HG03354 (cell line): ENCODE results near the gene LRRC47.

Source experiments
- ATAC-seq: cut with Tn5 transposase; IDR thresholded peaks from one replicate; pipeline ENCODE4 v1.9.1; 2021; ENCODE audit warnings: mild to moderate bottlenecking; ENCODE audit not compliant: unreplicated experiment, poor library complexity, severe bottlenecking

LRRC47 gene

DNA sequence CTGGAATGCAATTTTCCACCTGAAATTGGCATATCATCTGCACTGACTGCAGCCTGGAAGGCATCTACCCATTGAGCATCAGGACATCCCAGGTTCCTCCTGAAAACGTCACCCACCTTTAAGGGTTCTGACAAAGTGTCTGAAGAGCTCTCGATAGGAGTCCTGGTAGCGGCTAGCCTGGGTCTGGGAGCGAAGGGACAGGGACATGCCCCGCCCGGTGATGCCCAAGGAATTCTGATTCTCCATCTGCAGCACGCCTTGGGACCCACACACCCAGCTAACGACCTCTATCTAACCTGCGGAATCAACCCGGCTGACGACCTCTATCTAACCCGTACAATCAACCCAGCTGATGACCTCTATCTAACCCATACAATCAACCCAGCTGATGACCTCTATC is 57.4 kb downstream of the LRRC47 start:
- no peak for ATAC-seq

DNA sequence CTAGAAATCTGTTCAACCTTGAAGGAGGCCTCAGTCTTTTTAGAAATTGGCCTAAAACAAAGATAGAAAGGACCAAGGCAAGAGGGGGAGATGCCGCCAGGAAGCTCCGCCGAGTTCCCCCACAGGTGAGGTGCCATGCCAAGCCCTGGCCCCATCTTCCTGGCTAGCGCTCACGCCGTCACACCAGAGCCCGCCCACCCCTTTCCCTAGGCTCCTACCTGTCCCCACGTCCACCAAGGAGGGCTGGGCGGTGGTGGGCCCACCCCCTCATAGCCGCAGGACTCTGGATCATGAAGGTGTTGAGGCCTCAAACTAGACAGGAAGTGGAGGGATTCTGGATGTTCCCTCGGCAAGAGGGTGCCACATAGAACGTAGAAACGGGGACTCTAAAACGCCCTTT is 59.6 kb downstream of the LRRC47 start:
- no peak for ATAC-seq

DNA sequence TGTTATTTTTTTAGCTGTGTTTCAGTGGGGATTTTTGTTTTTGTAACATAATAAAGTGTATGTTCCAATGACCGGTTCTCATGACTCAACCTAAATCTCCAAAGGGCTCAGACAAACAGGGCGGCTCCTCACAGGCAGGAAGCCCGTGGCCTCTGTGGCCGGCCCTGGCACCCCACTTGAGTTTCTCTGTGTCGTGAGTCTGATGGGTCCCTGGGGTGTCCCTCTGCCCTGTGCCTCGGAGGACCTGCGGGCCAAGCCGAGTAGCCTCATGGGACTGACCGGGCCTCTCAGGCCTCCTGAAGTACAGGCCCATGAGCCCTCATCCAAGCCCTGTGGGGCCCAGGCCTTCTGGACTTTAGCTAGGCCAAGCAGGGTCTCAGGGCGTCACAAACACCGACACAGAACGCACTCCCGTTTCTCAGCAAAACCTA is 60.2 kb downstream of the LRRC47 start:
- ATAC-seq = no peak

- no peak for ATAC-seq
Observed at GRCh38 chr1:3735688-3736087, 60.6 kb downstream of the LRRC47 start.

DNA sequence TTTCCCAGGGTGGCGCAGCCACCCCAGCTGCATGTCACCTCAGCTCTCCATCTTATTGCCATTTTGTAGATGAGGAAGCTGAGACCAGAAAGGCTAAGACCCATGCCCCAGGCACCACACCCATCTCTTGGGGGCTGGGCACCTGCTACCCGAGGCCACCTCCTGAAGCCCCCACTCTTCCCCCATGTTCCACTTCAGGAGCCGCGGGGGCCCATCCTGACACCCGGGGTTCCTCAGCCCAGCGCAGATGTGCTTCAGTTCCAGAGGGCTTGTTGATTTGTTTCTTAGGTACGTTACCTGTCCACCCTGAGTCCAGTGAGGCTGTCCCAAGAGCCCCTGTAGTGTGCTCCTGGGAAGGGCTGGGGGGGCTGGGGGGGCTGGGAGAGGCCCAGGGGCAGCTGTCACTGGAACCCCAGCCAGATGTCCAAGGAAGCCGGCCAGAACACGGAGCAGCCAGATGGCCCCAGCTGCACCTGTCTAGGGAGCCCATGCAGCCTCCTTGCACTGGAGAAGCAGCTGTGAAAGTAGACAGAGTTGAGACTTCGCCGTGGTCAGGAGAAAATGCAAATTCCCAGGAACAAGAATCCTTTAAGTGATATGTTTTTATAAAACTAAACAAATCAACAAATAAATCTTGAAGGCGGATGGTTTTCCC is 61.1 kb downstream of the LRRC47 start:
- no peak for ATAC-seq

DNA sequence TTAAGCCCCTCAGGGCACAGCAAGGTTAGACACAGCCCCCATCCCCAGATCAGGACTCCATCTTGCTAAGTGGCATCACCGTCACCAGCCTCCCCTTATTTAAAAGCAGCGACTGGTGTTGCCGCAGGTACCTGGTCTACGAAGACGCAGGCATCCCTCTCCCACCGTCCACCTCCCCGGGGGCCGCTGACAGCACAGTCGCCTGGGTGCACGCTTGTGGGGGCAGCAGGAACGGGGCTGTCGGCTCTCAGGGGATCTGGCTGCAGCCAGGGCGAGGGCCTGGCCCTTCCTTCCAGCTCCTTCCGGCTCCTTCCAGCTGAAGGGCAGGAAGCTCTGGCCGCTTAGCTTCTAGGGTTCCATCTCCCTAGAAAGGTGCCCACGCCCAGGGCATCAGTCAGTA is 61.7 kb downstream of the LRRC47 start:
- no peak for ATAC-seq

DNA sequence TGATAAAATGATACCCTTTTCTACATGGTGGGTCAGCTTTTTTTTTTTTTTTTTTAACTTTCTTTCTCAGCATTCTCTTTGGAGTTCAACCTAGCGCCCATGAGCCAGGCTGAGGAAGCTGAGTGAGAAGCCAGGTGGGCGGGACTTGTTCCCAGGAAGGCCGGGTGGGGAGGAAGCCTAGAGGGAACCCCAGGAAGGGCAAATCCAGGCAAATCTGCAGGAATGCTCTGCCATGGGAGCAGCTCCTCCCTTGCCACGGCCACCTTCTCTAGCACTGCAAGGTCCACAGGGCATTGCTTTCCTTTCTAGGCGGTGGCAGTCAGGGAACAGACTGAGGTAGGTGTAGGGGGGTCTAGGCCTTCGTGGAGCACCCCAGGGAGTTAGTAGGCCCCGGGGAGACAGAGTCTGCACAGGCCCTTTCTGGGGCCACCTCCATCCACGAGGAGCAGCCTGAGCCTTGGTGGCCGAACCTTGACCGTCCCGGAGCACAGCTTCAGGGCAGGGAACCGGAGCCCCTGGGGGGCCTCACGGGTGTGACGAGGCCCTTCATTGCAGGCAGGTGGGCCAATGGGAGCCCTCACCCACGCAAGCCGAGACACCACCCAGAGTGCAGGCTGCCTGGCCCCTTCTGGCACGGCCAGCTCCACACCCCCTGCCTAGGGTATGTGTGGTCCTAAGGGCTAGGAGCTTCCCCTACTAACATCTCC is 62.3 kb downstream of the LRRC47 start:
- ATAC-seq = no peak

- no peak for ATAC-seq
Observed at GRCh38 chr1:3733094-3733882, 63.0 kb downstream of the LRRC47 start.

DNA sequence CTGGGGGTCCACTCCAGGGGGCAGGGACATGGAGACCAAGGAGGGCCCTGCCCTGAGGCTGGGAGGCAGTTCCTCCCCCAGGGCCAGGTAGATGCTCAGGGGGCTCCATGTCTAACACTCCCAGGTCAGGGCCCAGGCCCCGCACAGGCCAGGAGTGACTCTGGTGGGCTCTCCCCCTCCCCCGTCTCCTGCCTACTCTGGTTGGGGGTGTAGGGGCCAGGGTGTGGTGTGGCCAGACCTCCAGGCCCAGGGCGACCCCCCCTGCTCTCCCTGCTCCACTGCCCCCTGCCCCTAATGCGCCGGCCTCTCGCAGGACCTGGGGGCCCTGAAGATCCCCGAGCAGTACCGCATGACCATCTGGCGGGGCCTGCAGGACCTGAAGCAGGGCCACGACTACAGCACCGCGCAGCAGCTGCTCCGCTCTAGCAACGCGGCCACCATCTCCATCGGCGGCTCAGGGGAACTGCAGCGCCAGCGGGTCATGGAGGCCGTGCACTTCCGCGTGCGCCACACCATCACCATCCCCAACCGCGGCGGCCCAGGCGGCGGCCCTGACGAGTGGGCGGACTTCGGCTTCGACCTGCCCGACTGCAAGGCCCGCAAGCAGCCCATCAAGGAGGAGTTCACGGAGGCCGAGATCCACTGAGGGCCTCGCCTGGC is 63.7 kb downstream of the LRRC47 start:
- ATAC-seq = no peak

DNA sequence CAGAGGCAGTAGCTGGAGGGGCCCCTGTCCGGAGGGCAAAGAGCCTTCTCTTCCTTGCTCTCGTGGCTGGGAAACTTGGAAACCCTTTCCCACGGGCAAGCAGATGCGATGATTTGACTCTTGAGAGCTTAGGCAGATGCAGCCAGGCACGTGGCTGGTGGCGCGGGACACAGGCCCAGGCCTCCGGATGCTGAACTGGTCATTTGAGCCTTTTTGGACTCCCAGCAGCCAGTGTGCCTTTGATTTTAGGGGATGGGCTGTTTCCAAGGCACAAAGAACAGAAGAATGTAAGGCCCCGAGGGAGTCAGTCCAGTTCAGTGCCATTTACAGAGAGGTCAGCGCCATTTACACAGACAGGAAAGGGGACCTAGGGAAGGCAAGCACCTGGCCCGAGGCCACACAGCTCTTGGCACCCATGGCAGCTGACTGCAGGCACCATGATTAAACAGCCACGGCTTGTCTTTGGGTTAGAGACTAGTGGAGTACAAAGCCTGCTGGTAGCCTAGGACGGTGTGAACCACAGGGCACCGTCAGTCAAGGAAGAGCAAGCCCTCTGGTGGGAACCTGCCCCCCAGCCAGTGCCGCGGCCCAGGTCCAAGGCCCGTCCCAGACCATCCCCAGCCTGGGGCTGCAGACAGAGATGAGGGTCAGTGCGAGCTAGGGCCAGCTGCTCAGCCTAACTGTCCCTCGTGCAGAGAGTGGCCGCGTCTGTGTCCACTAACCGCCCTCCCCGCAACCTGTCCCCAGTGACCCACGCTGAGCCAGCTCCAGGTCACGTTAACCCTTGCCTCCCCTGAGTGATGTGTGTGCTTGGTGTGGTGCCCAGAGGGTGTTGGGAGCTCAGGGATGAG is 64.5 kb downstream of the LRRC47 start:
- no peak for ATAC-seq

DNA sequence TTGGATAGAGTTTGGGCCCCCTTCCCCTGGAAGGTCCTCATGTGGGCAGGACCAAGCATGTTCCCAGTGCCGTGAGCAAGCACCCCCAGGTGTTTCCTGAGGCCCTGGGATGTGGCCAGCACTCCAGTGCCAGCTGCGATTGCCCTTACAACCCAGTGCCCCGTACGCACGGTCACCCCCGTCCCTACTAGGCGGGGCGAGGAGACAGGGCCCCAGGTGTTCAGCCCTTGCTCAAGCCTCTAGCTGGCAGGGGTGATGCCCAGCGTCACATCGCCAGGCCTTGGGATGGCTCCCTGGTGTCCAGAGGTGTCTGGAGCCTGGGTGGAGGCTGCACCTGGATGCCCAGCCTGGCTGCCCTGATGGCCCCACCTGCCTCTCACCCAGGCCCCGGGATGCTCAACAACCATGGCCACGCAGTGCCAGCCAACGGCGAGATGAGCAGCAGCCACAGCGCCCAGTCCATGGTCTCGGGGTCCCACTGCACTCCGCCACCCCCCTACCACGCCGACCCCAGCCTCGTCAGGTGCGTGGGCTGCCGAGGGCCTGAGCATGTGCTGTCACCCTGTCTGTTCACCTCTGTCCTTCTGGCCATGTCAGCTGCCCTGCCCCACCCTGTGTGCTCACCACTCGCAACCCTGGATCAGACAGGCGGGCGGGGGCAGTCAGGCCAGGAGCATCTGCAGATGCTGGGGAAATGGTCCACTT is 65.6 kb downstream of the LRRC47 start:
- no peak for ATAC-seq

DNA sequence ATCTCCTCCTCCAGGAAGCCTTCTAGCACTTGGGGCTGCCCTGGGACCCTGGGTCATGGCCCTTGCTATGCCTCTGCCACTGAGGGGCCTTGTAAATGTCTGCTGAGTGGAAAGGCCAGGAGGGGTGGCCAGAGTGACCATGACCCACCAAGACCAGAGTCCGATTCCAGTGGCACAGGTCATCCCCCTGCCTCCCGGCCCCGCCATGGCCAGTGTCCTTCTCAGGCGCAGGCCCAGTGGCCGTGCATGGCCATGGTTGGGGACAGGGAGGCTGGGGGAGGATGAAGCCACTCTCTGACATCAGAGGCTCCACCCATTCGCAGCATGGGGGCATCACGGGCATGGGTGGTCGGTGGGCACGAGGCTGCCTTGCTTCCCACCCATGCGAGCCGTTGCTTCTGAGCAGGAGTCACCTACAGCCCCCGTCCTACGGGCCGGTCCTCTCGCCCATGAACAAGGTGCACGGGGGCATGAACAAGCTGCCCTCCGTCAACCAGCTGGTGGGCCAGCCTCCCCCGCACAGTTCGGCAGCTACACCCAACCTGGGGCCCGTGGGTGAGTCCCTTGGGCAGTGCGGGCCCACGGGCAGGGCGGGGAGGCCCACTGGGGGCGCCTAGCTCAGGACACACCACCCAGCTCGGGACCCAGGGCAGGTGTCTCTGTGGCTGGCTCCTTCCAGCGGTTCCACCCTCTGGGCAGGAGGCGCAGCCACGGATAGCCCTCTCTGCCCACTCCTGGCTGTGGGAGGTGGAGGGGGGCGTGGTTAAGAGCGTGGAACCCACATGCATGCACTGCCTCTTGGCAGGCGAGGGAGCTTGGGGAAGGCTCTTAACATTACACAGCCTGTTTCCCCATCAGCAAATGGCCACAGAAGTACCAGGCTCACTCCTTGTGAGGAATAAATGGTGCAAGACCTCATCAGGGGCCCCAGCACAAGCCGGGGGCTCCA is 66.4 kb downstream of the LRRC47 start:
- no peak for ATAC-seq
